ENCODE measurements around the gene WFIKKN2.

DNA sequence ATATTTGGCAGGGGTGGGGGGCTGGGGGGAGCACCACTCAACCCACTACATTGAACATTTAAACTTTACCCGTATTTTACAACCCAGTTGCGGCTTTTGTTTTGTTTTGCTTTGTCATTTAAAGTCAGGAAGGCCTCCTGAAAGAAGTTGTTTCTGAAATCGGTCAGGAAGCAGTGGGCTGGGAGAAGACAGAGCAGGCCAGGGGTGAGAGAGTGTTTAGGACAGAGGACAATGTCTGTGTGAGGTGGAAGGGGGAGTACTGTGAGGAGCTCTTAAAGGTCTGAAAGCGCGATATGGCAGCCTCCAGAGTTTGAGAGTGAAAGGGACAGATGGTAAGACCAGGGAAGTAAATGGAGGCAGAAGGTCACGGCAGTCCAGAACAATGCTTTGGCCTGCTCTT, 6.1 kb upstream of the WFIKKN2 start:
- TF ChIP-seq GATA2 (IDR thresholded peaks at IDR 0.05; ENCODE audit: low read depth, low read length) (no peak), GATA3 (IDR thresholded peaks at IDR 0.05; ENCODE audit: low read depth, low read length) (no peak)

Data from SH-SY5Y (cell line).